Stimulated activated CD8-positive, alpha-beta memory T cell treated with anti-CD3 and anti-CD28 coated beads, Interleukin-4, amount 100 ng/mL, for 24 hours (primary cell): Measurements from ENCODE around the gene KBTBD2.
"Not testable (repeated sequence)": the region's sequence is repeated elsewhere in the genome, so short reads cannot be mapped to it uniquely, and the experiment has no call there.

ENCODE experiments used
- DNase-seq: peaks from one replicate; pipeline ENCODE4 v3.0.0-alpha.2; 2020; ENCODE audit warnings: low read depth

The KBTBD2 gene

GRCh38 chr7:32855837-32856775, 35.5 kb downstream of the KBTBD2 start:
- DNase-seq = not testable (repeated sequence)

GRCh38 chr7:32850654-32851053, 40.9 kb downstream of the KBTBD2 start:
- not testable (repeated sequence) for DNase-seq

GRCh38 chr7:32848655-32849054, 42.9 kb downstream of the KBTBD2 start:
- DNase-seq = not testable (repeated sequence)

GRCh38 chr7:32846630-32847225, 44.8 kb downstream of the KBTBD2 start:
- peak; percentile 85 for DNase-seq

- not testable (repeated sequence) for DNase-seq
These were observed 46.8 kb downstream of the KBTBD2 start for GRCh38 chr7:32844748-32845147.

- DNase-seq = not testable (repeated sequence)
These were observed 47.8 kb downstream of the KBTBD2 start for GRCh38 chr7:32843763-32844162.

- DNase-seq = not testable (repeated sequence)
These were observed 51.7 kb downstream of the KBTBD2 start for GRCh38 chr7:32839846-32840245.

GRCh38 chr7:32828996-32829752, 62.4 kb downstream of the KBTBD2 start:
- DNase-seq = not testable (repeated sequence)
